ENCODE results near the gene BRCC3. TPM values are rescaled to one million over a fixed set of nuclear protein-coding genes. Genes with fewer than 3 reads are reported as not detected.
"Not testable (repeated sequence)": the region's sequence is repeated elsewhere in the genome, so short reads cannot be mapped to it uniquely, and the experiment has no call there.

The BRCC3 gene
- total RNA-seq, 1 donor from 2014 or later = 21.1 TPM

DNA sequence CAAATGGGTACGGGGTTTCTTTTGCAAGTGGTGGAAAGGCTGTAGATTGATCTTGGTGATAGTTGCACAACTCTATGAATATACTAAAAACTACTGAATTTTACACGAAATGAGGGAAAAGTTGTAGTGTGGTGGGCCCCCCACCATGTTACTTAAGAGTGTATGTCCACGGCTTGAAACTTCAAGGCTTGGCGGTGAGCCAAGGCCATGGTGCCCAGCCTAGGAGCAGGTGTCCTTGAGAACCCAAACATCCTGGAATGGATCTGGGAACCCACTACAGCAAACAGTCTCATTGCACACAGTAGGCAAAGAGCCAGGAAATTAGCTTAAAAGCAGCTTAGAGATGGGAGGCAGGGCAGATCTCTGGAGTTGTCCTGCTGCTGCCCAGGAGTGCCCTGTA is 62.9 kb downstream of the BRCC3 start:
- no peak overlapping the region for H3K27ac Mint-ChIP-seq
- no peak for DNase-seq
- TF ChIP-seq, protein P1, sequence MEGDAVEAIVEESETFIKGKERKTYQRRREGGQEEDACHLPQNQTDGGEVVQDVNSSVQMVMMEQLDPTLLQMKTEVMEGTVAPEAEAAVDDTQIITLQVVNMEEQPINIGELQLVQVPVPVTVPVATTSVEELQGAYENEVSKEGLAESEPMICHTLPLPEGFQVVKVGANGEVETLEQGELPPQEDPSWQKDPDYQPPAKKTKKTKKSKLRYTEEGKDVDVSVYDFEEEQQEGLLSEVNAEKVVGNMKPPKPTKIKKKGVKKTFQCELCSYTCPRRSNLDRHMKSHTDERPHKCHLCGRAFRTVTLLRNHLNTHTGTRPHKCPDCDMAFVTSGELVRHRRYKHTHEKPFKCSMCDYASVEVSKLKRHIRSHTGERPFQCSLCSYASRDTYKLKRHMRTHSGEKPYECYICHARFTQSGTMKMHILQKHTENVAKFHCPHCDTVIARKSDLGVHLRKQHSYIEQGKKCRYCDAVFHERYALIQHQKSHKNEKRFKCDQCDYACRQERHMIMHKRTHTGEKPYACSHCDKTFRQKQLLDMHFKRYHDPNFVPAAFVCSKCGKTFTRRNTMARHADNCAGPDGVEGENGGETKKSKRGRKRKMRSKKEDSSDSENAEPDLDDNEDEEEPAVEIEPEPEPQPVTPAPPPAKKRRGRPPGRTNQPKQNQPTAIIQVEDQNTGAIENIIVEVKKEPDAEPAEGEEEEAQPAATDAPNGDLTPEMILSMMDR (IDR thresholded peaks at IDR 0.05) = no peak
- intact Hi-C loops (cut with micrococcal nuclease) = no loop called here
- CTCF ChIA-PET = no interaction called here
- H3K36me3 Mint-ChIP-seq (ENCODE audit: low read depth) = no peaks in the 10 kb centered on the region
- no peak for ATAC-seq (ENCODE audit: low read depth)
- peaks cover 5% of the 10 kb centered on the region for H3K9me3 Mint-ChIP-seq
- no peak overlapping the region for H3K4me3 Mint-ChIP-seq
- H3K27me3 Mint-ChIP-seq = peaks cover 6% of the 10 kb centered on the region
- POLR2A ChIA-PET = no interaction called here
- H3K4me1 Mint-ChIP-seq = no peaks in the 10 kb centered on the region

DNA sequence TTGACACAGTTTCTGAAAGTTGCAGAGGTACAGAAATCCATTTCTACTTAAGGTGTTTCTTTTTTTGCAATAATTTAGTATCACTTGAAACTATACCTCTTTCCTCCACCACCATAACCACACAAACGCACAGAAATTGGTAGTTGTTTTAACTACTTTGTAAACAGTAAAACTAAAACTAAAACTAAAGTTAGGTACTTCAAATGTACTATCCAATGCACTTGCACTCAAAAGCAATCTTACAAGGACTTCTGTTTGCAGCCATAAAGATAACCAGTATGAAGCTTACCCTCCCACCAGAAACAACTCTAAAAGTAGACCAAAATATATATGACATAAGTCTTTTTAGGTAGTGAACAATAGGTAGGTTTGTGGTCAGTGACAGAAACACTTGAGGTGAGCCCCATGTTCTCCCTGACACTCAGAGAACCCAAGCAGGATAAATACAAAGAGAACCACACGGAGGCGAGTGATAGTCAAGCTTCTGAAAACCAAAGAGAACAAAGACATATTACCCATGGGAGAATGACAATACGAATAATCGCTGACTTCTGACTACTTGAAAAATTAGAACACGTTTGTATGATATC is 72.7 kb downstream of the BRCC3 start:
- Mint-ChIP-seq H3K36me3 (ENCODE audit: low read depth) (no peaks in the 10 kb centered on the region), H3K9me3 (no peaks in the 10 kb centered on the region), H3K4me3 (no peak overlapping the region), H3K4me1 (no peaks in the 10 kb centered on the region), H3K27ac (no peak overlapping the region), H3K27me3 (peaks cover 2% of the 10 kb centered on the region)
- ChIA-PET CTCF (interaction anchor here (1.5 kb wide), 1 partner anchor 226 kb away, joined by 3 read pairs; no protein-coding TSS in a partner anchor), POLR2A (no interaction called here)
- TF ChIP-seq, protein P1 (IDR thresholded peaks at IDR 0.05) = no peak
- intact Hi-C loops (cut with micrococcal nuclease) = no loop called here
- no peak for DNase-seq
- no peak for ATAC-seq (ENCODE audit: low read depth)

DNA sequence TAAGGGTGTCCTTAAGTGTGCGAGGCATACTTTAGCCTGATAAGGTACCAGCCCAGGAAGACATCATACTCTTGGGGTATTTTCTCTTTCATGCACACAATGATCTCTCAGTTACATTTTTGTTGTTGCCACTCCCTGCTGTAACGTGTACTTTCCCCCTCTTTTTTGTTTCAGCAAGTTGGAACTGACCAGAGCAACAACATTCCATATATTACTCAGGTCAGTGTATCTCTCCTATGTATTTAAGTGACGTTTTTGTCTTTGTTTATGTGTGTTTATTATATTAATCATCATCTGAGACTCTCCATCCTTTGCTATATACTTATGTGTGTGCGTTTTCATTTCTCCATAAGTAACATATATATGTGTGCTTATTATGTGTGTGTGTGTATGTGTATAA is 73.6 kb downstream of the BRCC3 start:
- intact Hi-C loops (cut with micrococcal nuclease) = no loop called here

DNA sequence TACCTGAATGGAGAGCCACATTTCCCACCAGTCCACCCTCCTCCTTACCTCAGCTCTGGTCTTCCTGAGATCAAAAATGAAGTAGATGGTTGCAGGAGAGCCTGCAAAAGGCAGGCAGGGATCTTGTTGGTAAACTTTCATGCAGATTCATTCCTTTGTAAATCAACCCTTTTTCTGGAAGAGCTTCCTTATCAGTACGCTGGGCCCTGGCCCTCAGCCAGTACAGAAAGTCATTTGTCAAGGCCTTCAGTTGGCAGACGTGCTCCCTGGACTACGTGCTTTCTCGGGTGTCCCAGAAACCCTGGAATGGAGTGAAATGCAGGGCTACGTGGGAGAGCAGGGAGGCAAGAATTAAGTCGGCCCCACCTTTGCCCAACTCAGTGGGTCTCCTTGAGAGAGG is 76.3 kb downstream of the BRCC3 start:
- ATAC-seq (ENCODE audit: low read depth); H3K4me3 Mint-ChIP-seq; H3K27ac Mint-ChIP-seq; H3K27me3 Mint-ChIP-seq; H3K4me1 Mint-ChIP-seq; CTCF ChIA-PET; POLR2A ChIA-PET; H3K9me3 Mint-ChIP-seq; H3K36me3 Mint-ChIP-seq (ENCODE audit: low read depth); DNase-seq: not testable (repeated sequence)
- intact Hi-C loops (cut with micrococcal nuclease) = loop anchor here (2.0 kb wide), 1 partner anchor 229 kb away; no protein-coding TSS in a partner anchor

More for the DNA sequence above, 73.6 kb downstream of the BRCC3 start:
- no peak for DNase-seq
- Mint-ChIP-seq H3K4me3 (no peak overlapping the region), H3K27me3 (no peaks in the 10 kb centered on the region), H3K9me3 (no peaks in the 10 kb centered on the region), H3K4me1 (no peaks in the 10 kb centered on the region), H3K36me3 (ENCODE audit: low read depth) (no peaks in the 10 kb centered on the region), H3K27ac (no peak overlapping the region)
- CTCF ChIA-PET = no interaction called here
- POLR2A ChIA-PET = no interaction called here
- TF ChIP-seq, protein P1 (IDR thresholded peaks at IDR 0.05) = no peak
- no peak for ATAC-seq (ENCODE audit: low read depth)

DNA sequence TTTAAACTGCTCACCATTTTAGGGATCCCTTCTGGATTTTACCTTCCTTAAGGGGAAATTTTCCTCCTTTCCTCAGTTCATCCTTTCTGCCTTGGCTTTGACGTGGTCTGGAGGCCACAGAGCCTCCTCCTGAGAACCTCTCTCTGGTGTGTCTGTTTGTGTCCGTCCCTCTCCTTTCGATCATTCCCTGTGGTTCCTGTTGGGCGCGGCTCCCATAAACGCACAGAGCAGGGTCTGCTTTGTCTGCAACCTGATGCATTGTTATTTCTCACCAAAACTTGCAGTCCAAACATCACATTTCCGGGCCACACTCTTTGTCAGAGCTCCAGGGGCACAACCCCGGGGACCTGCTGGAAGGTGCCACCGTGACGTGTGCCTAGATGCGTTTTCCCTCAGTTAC is 76.9 kb downstream of the BRCC3 start:
- intact Hi-C loops (cut with micrococcal nuclease) = loop anchor here (2.0 kb wide), 1 partner anchor 229 kb away; no protein-coding TSS in a partner anchor
- ATAC-seq (ENCODE audit: low read depth); H3K27ac Mint-ChIP-seq; DNase-seq; POLR2A ChIA-PET; H3K27me3 Mint-ChIP-seq; H3K4me3 Mint-ChIP-seq; H3K36me3 Mint-ChIP-seq (ENCODE audit: low read depth); H3K9me3 Mint-ChIP-seq; CTCF ChIA-PET; H3K4me1 Mint-ChIP-seq: not testable (repeated sequence)

DNA sequence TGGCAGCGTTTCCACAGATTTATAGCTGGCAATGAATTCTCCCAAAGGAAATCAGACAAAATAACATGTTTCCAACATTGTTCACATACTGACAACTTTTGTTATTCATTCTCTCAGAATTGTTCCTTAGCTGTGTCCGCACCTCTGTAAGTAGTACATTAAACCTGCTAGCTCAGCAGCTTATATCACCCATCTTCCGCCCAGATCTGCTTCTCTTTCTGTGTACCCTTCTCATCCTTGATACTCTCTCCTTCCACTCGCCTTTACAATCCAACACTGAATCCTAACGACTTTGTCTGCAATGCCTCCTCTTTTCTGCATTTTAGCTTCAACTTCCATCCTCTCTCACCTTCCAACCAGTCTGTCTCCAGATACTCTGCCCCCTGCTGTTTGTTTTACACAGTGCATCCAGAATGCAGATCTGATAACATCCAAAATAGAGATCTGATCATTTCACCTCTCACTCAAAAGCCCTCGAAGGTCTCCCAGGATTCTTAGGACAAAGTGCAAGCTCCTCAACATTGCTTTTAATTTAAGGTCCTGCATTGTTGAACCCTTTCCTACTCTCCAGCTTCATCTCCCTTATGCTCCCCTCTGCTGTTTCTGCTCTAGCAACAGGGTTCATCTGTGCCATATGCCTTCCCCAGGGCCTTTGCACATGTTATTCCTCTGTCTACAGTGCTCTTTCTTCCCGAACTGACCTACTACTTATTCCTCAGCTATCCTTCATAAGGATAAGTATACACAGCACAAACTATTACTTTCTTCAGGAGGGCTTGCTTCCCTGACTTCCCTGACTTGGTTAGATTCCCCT is 77.6 kb downstream of the BRCC3 start:
- TF ChIP-seq, protein P1 (IDR thresholded peaks at IDR 0.05) = no peak
- CTCF ChIA-PET = no interaction called here
- Mint-ChIP-seq H3K27ac (no peak overlapping the region), H3K4me3 (no peak overlapping the region), H3K36me3 (ENCODE audit: low read depth) (no peaks in the 10 kb centered on the region), H3K9me3 (peaks cover 7% of the 10 kb centered on the region), H3K4me1 (no peaks in the 10 kb centered on the region), H3K27me3 (peaks cover 2% of the 10 kb centered on the region)
- DNase-seq (no peak), ATAC-seq (ENCODE audit: low read depth) (no peak)
- intact Hi-C loops (cut with micrococcal nuclease) = loop anchor here (1.0 to 2.0 kb wide), 2 partner anchors 169 to 230 kb away; no protein-coding TSS in a partner anchor
- POLR2A ChIA-PET = no interaction called here
